ENCODE data around the gene TIMP2.
"Not testable (repeated sequence)": the region's sequence is repeated elsewhere in the genome, so short reads cannot be mapped to it uniquely, and the experiment has no call there.

Gene TIMP2

GRCh38 chr17:78917451-78918275 lies 7.5 kb downstream of the TIMP2 start:
- DNase-seq (ENCODE audit: low read depth) = no peak
- in situ Hi-C loops (cut with HindIII; ENCODE audit: low sequenced_read_pairs) = no loop called here
- no peak for TF ChIP-seq CTCF (IDR thresholded peaks at IDR 0.05; ENCODE audit: low read depth, low read length, missing control alignments)
- H3K4me3 ChIP-seq (ENCODE audit: low read depth, low read length) = no peak overlapping the region

DNA sequence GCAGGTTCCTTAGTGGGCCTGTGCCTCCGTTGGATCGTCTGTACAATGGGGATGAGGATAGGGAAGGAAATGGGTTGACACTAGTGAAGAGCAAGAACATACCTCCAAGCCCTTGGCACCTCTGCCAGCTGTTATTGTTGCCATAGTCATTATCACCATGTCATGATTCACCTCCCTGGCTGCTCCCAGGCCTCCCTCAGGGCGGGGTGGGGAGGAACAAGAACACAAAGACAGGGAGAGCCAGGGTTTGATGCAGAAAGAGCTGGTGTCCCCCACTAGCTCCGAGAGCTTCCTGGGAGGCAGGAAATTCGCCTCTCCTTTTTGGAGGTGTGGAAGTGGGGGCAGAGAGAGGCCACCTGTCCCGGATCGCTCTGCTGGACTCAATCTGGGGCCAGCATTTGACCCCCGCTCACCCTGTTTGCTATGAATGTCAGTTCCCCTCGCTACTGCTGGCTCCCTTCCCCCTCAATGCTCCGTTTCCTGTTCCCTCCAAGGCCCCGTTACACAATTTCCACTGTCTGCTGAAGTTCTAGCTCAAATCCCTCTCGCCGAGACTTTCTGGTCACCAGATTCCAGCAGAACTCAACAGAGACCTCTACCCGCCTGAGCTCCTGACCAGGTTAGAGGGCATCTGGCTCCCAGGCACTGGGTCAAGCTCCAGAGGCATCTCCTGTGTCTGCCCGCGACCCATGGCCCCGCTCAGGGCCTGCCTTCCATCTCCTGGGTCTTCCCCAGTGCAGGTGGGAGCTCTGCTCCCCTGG lies 9.1 kb downstream of the TIMP2 start:
- in situ Hi-C loops (cut with HindIII; ENCODE audit: low sequenced_read_pairs) = no loop called here
- no peak overlapping the region for H3K4me3 ChIP-seq (ENCODE audit: low read depth, low read length)
- no peak for TF ChIP-seq CTCF (IDR thresholded peaks at IDR 0.05; ENCODE audit: low read depth, low read length, missing control alignments)
- DNase-seq (ENCODE audit: low read depth) = no peak

- no peak for TF ChIP-seq CTCF (IDR thresholded peaks at IDR 0.05; ENCODE audit: low read depth, low read length, missing control alignments)
- H3K4me3 ChIP-seq (ENCODE audit: low read depth, low read length) = no peak overlapping the region
- DNase-seq (ENCODE audit: low read depth) = no peak
- in situ Hi-C loops (cut with HindIII; ENCODE audit: low sequenced_read_pairs) = no loop called here
Observed at GRCh38 chr17:78913115-78913514, 12.1 kb downstream of the TIMP2 start.

- no peak for TF ChIP-seq CTCF (IDR thresholded peaks at IDR 0.05; ENCODE audit: low read depth, low read length, missing control alignments)
- in situ Hi-C loops (cut with HindIII; ENCODE audit: low sequenced_read_pairs) = no loop called here
- no peak overlapping the region for H3K4me3 ChIP-seq (ENCODE audit: low read depth, low read length)
- DNase-seq (ENCODE audit: low read depth) = no peak
Observed at GRCh38 chr17:78912082-78912481, 13.1 kb downstream of the TIMP2 start.

DNA sequence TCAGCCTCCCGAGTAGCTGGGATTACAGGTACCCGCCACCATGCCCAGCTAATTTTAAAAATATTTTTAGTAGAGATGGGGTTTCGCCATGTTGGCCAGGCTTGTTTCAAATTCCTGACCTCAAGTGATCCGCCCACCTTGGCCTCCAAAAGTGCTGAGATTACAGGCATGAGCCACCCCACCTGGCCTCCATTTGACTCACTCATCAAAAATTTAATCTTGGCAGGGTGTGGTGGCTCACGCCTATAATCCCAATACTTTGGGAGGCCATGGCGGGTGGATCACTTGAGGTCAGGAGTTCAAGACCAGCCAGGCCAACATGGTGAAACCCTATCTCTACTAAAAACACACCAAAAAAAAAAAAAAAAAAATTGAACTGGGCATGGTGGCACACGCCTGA lies 13.6 kb downstream of the TIMP2 start:
- DNase-seq (ENCODE audit: low read depth); in situ Hi-C loops (cut with HindIII; ENCODE audit: low sequenced_read_pairs); H3K4me3 ChIP-seq (ENCODE audit: low read depth, low read length): not testable (repeated sequence)

DNA sequence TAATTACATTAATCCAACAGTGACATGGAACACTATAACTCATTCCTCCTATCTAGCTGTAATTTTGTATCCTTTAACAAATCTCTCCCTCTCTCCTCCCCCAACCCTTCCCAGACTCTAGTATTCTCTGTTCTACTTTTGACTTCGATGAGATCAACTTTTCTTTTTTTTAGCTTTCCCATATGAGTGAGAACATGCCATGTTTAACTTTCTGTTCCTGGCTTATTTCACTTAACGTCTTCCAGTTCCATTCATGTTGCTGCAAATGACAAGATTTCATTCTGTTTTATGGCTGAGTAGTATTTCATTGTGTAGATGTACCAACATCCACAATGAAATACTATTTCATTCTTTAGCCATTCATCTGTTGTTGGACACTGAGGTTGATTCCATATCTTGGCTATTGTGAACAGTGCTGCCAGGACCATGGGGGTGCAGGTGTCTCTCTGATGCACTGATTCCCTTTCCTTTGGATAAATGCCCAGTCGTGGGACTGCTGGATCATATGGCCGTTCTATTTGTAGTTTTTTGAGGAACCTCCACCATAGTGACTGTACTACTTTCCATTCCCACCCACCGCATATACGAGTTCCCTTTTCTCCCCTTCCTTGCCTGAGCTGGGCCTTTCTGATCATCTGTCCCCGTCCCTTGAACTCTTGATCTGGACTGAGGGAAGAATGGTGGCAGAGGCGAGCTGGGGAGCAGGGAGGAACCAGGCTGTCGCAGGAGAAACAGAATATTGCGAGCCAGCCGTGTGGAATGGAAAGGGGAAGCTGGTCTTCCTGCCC lies 14.5 kb downstream of the TIMP2 start:
- DNase-seq (ENCODE audit: low read depth) = no peak

More for the DNA sequence above, 14.5 kb downstream of the TIMP2 start:
- no peak overlapping the region for H3K4me3 ChIP-seq (ENCODE audit: low read depth, low read length)
- in situ Hi-C loops (cut with HindIII; ENCODE audit: low sequenced_read_pairs) = no loop called here
- no peak for TF ChIP-seq CTCF (IDR thresholded peaks at IDR 0.05; ENCODE audit: low read depth, low read length, missing control alignments)
